Tibial nerve (tissue), 3 donors: Measurements from ENCODE around the gene OVOL2.

ENCODE experiments used
- CTCF ChIP-seq, 5 experiments: fragments of 200-600 bp in 3 of 5; fragments of 450-650 bp in 2 of 5; sonication (generic) in 3 of 5; IDR thresholded peaks; one replicate each; pipeline ENCODE4 v1.5.1; 2016 to 2019; ENCODE audit warnings: antibody characterized with exemption in 5 of 5, mild to moderate bottlenecking in 3 of 5, moderate library complexity in 2 of 5
- POLR2A ChIP-seq, 2 donors: fragments of 450-650 bp; IDR thresholded peaks; one replicate each; pipeline ENCODE4 v1.6.1; 2017; ENCODE audit warnings: antibody characterized with exemption in 2 of 2, mild to moderate bottlenecking in 2 of 2, moderate library complexity in 2 of 2

GRCh38 chr20:18091623-18092022, 33.9 kb upstream of the OVOL2 start:
- TF ChIP-seq CTCF (IDR thresholded peaks at IDR 0.05), result no peak
- TF ChIP-seq POLR2A (IDR thresholded peaks at IDR 0.05), result no peak
